ENCODE data around the gene PBX3. TPM values are rescaled to one million over a fixed set of nuclear protein-coding genes. Genes with fewer than 3 reads are reported as not detected.

The PBX3 gene
- total RNA-seq, 1 experiment from 2014 or later: 46.0 TPM

DNA sequence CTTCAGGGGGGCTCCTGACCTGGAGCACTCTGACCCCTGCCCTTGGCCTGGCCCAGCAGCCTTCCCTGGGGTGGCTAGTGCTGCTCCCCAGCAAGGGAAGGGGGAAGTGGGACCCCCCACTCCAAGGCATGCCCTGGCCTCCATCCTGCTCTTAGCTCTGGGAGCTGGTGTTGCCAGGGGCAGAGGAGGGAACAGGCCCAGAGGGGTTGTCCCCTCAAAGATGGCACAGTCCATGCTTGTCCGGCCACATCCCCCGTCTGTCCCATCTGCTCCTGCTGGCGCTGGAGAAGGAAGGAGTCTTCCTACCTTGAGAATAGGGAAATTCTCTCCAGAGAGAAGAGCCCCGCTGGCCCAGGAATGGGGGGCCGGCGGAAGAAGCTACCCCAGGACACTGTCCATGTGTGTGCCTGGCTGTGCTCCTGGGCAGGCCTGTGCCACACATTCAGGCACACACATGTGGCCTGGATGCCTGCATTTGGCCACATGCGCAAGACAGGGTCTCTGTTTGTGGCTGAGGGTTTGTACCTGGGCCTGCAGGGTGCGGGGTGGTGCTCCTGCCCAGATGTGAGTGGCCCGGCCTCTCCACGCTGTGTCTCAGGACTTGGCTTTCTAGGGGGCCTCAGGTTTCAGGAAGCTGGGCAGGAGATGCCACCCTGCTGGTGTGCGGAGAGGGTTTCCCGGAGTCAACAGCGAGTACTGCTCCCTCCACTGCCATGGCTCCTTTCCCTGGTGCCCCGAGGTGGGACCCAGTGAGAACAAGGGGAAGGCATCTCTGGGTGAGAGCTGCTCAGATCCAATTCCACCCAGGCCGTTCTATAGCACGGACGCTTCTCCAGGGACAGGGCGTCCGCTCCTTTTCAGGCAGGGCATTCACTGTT is 247.1 kb downstream of the PBX3 start:
- no CpG with 5 or more reads among the region's 19 CpGs for WGBS (ENCODE audit: extremely low coverage, insufficient read length, low lambda C conversion rate)
- TF ChIP-seq, protein P1, sequence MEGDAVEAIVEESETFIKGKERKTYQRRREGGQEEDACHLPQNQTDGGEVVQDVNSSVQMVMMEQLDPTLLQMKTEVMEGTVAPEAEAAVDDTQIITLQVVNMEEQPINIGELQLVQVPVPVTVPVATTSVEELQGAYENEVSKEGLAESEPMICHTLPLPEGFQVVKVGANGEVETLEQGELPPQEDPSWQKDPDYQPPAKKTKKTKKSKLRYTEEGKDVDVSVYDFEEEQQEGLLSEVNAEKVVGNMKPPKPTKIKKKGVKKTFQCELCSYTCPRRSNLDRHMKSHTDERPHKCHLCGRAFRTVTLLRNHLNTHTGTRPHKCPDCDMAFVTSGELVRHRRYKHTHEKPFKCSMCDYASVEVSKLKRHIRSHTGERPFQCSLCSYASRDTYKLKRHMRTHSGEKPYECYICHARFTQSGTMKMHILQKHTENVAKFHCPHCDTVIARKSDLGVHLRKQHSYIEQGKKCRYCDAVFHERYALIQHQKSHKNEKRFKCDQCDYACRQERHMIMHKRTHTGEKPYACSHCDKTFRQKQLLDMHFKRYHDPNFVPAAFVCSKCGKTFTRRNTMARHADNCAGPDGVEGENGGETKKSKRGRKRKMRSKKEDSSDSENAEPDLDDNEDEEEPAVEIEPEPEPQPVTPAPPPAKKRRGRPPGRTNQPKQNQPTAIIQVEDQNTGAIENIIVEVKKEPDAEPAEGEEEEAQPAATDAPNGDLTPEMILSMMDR (conservative IDR thresholded peaks at IDR 0.05): no peak
- Histone ChIP-seq H3K14ac (ENCODE audit: insufficient read depth, low read length) (no peak overlapping the region), H3K79me2 (ENCODE audit: insufficient read depth, low read length) (no peaks in the 10 kb centered on the region), H3K23me2 (ENCODE audit: insufficient read length, low read depth, low read length, poor library complexity, severe bottlenecking) (no peaks in the 10 kb centered on the region), H2BK5ac (ENCODE audit: insufficient read length, low read length) (no peak overlapping the region), H2BK12ac (ENCODE audit: insufficient read length, low read depth, low read length) (no peak overlapping the region), H3T11ph (ENCODE audit: low read length) (no peak overlapping the region), H3K56ac (ENCODE audit: insufficient read length, low read depth, low read length) (no peak overlapping the region), H4K91ac (ENCODE audit: insufficient read length, low read depth, low read length) (no peak overlapping the region), H4K8ac (replicated peaks; ENCODE audit: insufficient read length, low read depth, low read length) (no peak overlapping the region), H3K9me3 (ENCODE audit: control insufficient read depth, low read depth, low read length) (no peaks in the 10 kb centered on the region), H3K23ac (ENCODE audit: insufficient read length, low read depth, low read length) (no peak overlapping the region), H2BK15ac (ENCODE audit: low read depth, low read length) (no peak overlapping the region), H3K9ac (ENCODE audit: extremely low read depth, insufficient read length, low read length) (no peak overlapping the region), H3K27me3 (ENCODE audit: insufficient read depth, low read length) (no peaks in the 10 kb centered on the region), H2BK120ac (ENCODE audit: low read depth, low read length, poor library complexity, severe bottlenecking) (no peak overlapping the region), H3K18ac (ENCODE audit: insufficient read length, low read depth, low read length) (no peak overlapping the region), H2BK20ac (ENCODE audit: low read depth, low read length, poor library complexity, severe bottlenecking) (no peak overlapping the region), H2AK5ac (ENCODE audit: insufficient read length, low read length) (no peak overlapping the region), H4K20me1 (ENCODE audit: control insufficient read depth, insufficient read depth, insufficient read length) (no peaks in the 10 kb centered on the region), H3K4ac (ENCODE audit: low read depth, low read length) (no peak overlapping the region), H3K4me1 (ENCODE audit: insufficient read depth, low read length) (no peaks in the 10 kb centered on the region), H3K4me2 (ENCODE audit: insufficient read depth, insufficient read length, low read length) (no peak overlapping the region), H3K27ac (ENCODE audit: insufficient read length, low read depth, low read length) (no peak overlapping the region), H4K5ac (ENCODE audit: insufficient read length, low read depth, low read length) (no peak overlapping the region), H2AFZ (ENCODE audit: low read length) (no peak overlapping the region), H3K79me1 (ENCODE audit: insufficient read depth, low read depth, low read length, poor library complexity, severe bottlenecking) (no peaks in the 10 kb centered on the region)
- no peaks in the 10 kb centered on the region; a peak in 1 of 5 replicates for H3K9me3 Mint-ChIP-seq
- no peak overlapping the region for H3K27ac Mint-ChIP-seq
- peaks cover 4 to 16% of the 10 kb centered on the region in 2 experiments; a peak in 3 of 4 replicates for H3K4me1 Mint-ChIP-seq
- no peaks in the 10 kb centered on the region for H3K27me3 Mint-ChIP-seq (ENCODE audit: low read depth)
- no peak overlapping the region for H3K4me3 Mint-ChIP-seq
- H3K36me3 Mint-ChIP-seq (ENCODE audit: insufficient read depth in 1 of 3, low read depth in 3 of 3): no peaks in the 10 kb centered on the region
- DNase-seq: no peak
